Measurements from ENCODE around the gene RASGRP2. TPM values are rescaled to one million over a fixed set of nuclear protein-coding genes. Genes with fewer than 3 reads are reported as not detected.

The RASGRP2 gene
- polyA plus RNA-seq, 3 donors, result 4.1 to 6.7 (median 5.4) TPM

- no peak for DNase-seq
Observed at GRCh38 chr11:64758330-64759079, 14.6 kb upstream of the RASGRP2 start.

GRCh38 chr11:64757549-64758329 is 13.8 kb upstream of the RASGRP2 start:
- DNase-seq, result no peak

GRCh38 chr11:64755681-64756361 is 11.9 kb upstream of the RASGRP2 start:
- DNase-seq, result no peak

GRCh38 chr11:64754919-64755662 is 11.1 kb upstream of the RASGRP2 start:
- DNase-seq, result no peak

GRCh38 chr11:64754124-64754918 is 10.4 kb upstream of the RASGRP2 start:
- DNase-seq, result no peak

GRCh38 chr11:64753380-64754123 is 9.6 kb upstream of the RASGRP2 start:
- no peak for DNase-seq

GRCh38 chr11:64753019-64753379 is 9.1 kb upstream of the RASGRP2 start:
- no peak for DNase-seq

- DNase-seq, result no peak
Observed at GRCh38 chr11:64752175-64752970, 8.4 kb upstream of the RASGRP2 start.

GRCh38 chr11:64751580-64751979 is 7.6 kb upstream of the RASGRP2 start:
- no peak for DNase-seq

- DNase-seq, result no peak
Observed at GRCh38 chr11:64751136-64751535, 7.2 kb upstream of the RASGRP2 start.

GRCh38 chr11:64750361-64751054 is 6.6 kb upstream of the RASGRP2 start:
- no peak for DNase-seq

GRCh38 chr11:64747961-64748665 is 4.2 kb upstream of the RASGRP2 start:
- DNase-seq, result no peak

- no peak for DNase-seq
Observed at GRCh38 chr11:64746486-64746885, 2.5 kb upstream of the RASGRP2 start.

GRCh38 chr11:64745521-64746328 is 1.8 kb upstream of the RASGRP2 start:
- no peak for DNase-seq

- no peak for DNase-seq
Observed at GRCh38 chr11:64745189-64745520, 1.2 kb upstream of the RASGRP2 start.

GRCh38 chr11:64744544-64745188 is 724 bp upstream of the RASGRP2 start:
- no peak for DNase-seq
